ENCODE results near the gene RPS19.

The RPS19 gene

GRCh38 chr19:41866284-41866683 is 6.2 kb downstream of the RPS19 start:
- no peak for TF ChIP-seq CTCF (IDR thresholded peaks at IDR 0.05)
- Mint-ChIP-seq H3K36me3 (ENCODE audit: low read depth) (peaks cover 70% of the 10 kb centered on the region), H3K4me1 (peaks cover 50% of the 10 kb centered on the region), H3K27me3 (ENCODE audit: low read depth, poor library complexity) (no peaks in the 10 kb centered on the region), H3K27ac (peak overlapping the region; percentile 57), H3K4me3 (no peak overlapping the region), H3K9me3 (no peaks in the 10 kb centered on the region)
- DNase-seq: no peak

- no peak for TF ChIP-seq CTCF (IDR thresholded peaks at IDR 0.05)
- Mint-ChIP-seq H3K27me3 (ENCODE audit: low read depth, poor library complexity) (peaks cover 3% of the 10 kb centered on the region), H3K9me3 (no peaks in the 10 kb centered on the region), H3K4me1 (peaks cover 36% of the 10 kb centered on the region), H3K4me3 (no peak overlapping the region), H3K36me3 (ENCODE audit: low read depth) (peaks cover 56% of the 10 kb centered on the region), H3K27ac (peak overlapping the region; percentile 93)
- DNase-seq: no peak
These were observed 8.3 kb downstream of the RPS19 start for GRCh38 chr19:41868120-41868988.

DNA sequence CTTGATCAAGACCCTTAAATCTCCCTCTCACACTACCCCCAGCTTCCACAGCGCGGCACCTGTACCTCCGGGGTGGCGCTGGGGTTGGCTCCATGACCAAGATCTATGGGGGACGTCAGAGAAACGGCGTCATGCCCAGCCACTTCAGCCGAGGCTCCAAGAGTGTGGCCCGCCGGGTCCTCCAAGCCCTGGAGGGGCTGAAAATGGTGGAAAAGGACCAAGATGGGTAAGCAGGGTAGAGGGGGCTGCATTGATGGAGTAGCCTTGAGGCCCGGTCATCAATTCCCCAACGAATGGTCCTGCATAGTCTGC is 8.9 kb downstream of the RPS19 start:
- TF ChIP-seq CTCF (IDR thresholded peaks at IDR 0.05): no peak
- Mint-ChIP-seq H3K36me3 (ENCODE audit: low read depth) (peaks cover 51% of the 10 kb centered on the region), H3K9me3 (no peaks in the 10 kb centered on the region), H3K4me3 (no peak overlapping the region), H3K27me3 (ENCODE audit: low read depth, poor library complexity) (peaks cover 3% of the 10 kb centered on the region), H3K4me1 (peaks cover 31% of the 10 kb centered on the region), H3K27ac (peak overlapping the region; percentile 67)
- no peak for DNase-seq

GRCh38 chr19:41869374-41869955 is 9.4 kb downstream of the RPS19 start:
- Mint-ChIP-seq H3K9me3 (no peaks in the 10 kb centered on the region), H3K4me3 (no peak overlapping the region), H3K27ac (peak overlapping the region; percentile 85), H3K4me1 (peaks cover 26% of the 10 kb centered on the region), H3K27me3 (ENCODE audit: low read depth, poor library complexity) (peaks cover 3% of the 10 kb centered on the region), H3K36me3 (ENCODE audit: low read depth) (peaks cover 45% of the 10 kb centered on the region)
- DNase-seq: no peak
- TF ChIP-seq CTCF (IDR thresholded peaks at IDR 0.05): no peak

DNA sequence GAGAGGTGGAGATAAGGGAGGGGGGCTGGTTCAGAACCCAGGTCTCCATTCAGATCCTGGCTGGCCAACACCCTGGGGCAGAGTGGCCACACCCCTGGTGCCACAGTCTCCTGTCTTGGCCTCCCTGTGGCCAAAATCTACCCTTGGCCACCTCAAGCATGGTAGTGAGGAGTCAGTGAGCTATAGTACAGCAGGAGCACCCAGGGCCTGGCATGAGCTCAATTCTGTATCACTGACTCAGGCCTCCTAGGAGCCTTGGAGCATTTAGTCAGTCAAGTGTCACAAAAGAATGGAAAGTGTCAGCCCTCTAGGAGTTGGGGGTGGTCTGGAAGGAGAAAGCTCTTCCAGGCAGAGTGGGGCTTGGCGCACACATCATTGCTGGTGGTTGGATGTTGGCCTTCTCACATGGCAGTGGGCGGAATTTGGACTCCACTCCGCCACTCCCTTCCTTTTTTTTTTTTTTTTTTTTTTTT is 10.4 kb downstream of the RPS19 start:
- peaks cover 22% of the 10 kb centered on the region for H3K4me1 Mint-ChIP-seq
- H3K27me3 Mint-ChIP-seq (ENCODE audit: low read depth, poor library complexity): peaks cover 5% of the 10 kb centered on the region
- TF ChIP-seq CTCF (IDR thresholded peaks at IDR 0.05): no peak
- no peak for DNase-seq
- H3K36me3 Mint-ChIP-seq (ENCODE audit: low read depth): peaks cover 38% of the 10 kb centered on the region
- peak overlapping the region; percentile 75 for H3K27ac Mint-ChIP-seq
- H3K9me3 Mint-ChIP-seq: no peaks in the 10 kb centered on the region
- H3K4me3 Mint-ChIP-seq: no peak overlapping the region
